ENCODE measurements around the gene OSBPL3. TPM values are rescaled to one million over a fixed set of nuclear protein-coding genes. Genes with fewer than 3 reads are reported as not detected.

The OSBPL3 gene
- total and polyA plus RNA-seq, 8 donors, result 2.0 to 25.0 (median 9.9) TPM

DNA sequence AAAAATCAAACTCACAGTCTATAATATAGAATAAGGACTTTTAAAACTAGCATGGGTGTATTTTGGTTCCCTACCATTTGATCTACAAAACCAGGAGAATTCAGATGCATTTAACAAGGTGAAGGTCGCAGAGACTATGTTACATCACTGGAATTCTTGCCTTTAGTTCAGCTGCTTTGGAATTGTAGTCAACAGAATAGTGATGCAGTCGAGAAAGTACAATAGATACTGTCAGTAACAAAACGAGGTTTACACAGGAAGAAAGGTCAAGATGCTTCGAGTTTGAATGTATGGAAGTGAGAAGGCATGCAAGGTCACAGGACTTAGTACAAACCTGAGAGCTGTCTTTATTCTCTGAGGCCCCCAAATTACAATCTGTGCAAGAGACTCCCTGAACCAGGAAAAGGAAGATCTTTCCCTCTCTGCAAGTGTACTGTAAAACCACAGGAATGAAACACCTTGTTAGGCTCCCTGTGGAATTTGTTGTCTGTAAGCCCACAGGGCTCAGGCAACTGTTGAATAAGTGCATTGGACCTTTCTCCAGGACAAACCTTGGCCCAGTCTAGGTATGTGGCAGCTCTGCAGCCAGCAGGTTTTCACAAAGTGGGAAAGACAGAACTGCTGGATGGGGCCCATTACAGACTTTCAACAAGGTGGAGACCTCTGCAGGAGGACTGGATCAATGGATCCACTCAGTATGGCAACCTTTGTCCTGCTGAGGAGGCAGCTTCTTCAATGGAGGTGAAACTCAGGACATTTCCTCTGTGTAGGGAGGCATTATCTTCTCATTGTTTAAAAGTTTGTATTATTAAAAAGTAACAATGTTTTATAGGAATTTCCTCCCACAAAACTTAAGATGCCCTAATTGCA, 121.6 kb downstream of the OSBPL3 start:
- H3K27me3 ChIP-seq, result no peaks in the 10 kb centered on the region
- H3K9me3 ChIP-seq, result no peaks in the 10 kb centered on the region
- TF ChIP-seq EP300 (IDR thresholded peaks at IDR 0.05) (no peak), POLR2A (IDR thresholded peaks at IDR 0.05) (no peak), POLR2AphosphoS5 (IDR thresholded peaks at IDR 0.05) (no peak)
- TF ChIP-seq, protein P1, sequence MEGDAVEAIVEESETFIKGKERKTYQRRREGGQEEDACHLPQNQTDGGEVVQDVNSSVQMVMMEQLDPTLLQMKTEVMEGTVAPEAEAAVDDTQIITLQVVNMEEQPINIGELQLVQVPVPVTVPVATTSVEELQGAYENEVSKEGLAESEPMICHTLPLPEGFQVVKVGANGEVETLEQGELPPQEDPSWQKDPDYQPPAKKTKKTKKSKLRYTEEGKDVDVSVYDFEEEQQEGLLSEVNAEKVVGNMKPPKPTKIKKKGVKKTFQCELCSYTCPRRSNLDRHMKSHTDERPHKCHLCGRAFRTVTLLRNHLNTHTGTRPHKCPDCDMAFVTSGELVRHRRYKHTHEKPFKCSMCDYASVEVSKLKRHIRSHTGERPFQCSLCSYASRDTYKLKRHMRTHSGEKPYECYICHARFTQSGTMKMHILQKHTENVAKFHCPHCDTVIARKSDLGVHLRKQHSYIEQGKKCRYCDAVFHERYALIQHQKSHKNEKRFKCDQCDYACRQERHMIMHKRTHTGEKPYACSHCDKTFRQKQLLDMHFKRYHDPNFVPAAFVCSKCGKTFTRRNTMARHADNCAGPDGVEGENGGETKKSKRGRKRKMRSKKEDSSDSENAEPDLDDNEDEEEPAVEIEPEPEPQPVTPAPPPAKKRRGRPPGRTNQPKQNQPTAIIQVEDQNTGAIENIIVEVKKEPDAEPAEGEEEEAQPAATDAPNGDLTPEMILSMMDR (IDR thresholded peaks at IDR 0.05), result no peak
- no peak overlapping the region for H3K27ac ChIP-seq
- intact Hi-C loops (cut with DNase I; ENCODE audit: low total_unique reads), result no loop called here
- 53 to 82% (median 70%) methylated on average over 4 of the region's 4 CpGs for WGBS, 5 donors
- no peaks in the 10 kb centered on the region for H3K4me1 ChIP-seq
- peaks cover 0 to 9% (median 2%) of the 10 kb centered on the region in 4 donors for H3K36me3 ChIP-seq
- no peak overlapping the region for H3K4me3 ChIP-seq
- DNase-seq, result no peak

GRCh38 chr7:24857623-24858022, 122.4 kb downstream of the OSBPL3 start:
- TF ChIP-seq, protein P1 (IDR thresholded peaks at IDR 0.05), result no peak
- TF ChIP-seq EP300 (IDR thresholded peaks at IDR 0.05) (no peak), POLR2A (IDR thresholded peaks at IDR 0.05) (no peak), POLR2AphosphoS5 (IDR thresholded peaks at IDR 0.05) (no peak)
- intact Hi-C loops (cut with DNase I; ENCODE audit: low total_unique reads), result no loop called here
- Histone ChIP-seq H3K27me3 (no peaks in the 10 kb centered on the region), H3K9me3 (no peaks in the 10 kb centered on the region), H3K4me1 (no peaks in the 10 kb centered on the region), H3K4me3 (no peak overlapping the region), H3K36me3 (peaks cover 0 to 3% (median 0%) of the 10 kb centered on the region in 4 donors), H3K27ac (no peak overlapping the region)
- DNase-seq, result no peak

DNA sequence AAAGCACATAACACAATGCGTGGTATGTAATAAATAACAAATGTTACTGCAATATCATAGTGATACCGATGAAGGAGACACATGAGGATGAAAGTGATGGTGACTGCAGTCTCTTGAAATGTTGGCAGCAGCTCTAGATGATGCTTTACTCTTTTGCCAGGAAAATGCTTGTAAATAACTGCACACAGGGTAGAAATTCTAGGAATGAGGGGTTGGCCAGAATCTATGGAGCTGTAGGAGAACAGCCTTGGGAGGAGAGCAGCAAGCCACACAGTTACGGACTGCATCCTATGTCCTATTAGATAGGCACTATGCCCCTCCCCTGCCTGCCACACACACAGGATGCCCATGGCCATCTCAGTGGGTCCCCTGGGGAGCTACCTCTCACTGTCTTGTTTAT, 125.1 kb downstream of the OSBPL3 start:
- intact Hi-C loops (cut with DNase I; ENCODE audit: low total_unique reads), result no loop called here
- DNase-seq, result no peak
- TF ChIP-seq POLR2AphosphoS5 (IDR thresholded peaks at IDR 0.05) (no peak), POLR2A (IDR thresholded peaks at IDR 0.05) (no peak), EP300 (IDR thresholded peaks at IDR 0.05) (no peak)
- TF ChIP-seq, protein P1 (IDR thresholded peaks at IDR 0.05), result no peak
- Histone ChIP-seq H3K36me3 (peaks cover 0 to 13% (median 0%) of the 10 kb centered on the region in 4 donors), H3K27me3 (no peaks in the 10 kb centered on the region), H3K27ac (no peak overlapping the region), H3K4me3 (no peak overlapping the region), H3K4me1 (no peaks in the 10 kb centered on the region), H3K9me3 (no peaks in the 10 kb centered on the region)
- 92 to 99% (median 96%) methylated on average over 3 of the region's 3 CpGs for WGBS, 5 donors

DNA sequence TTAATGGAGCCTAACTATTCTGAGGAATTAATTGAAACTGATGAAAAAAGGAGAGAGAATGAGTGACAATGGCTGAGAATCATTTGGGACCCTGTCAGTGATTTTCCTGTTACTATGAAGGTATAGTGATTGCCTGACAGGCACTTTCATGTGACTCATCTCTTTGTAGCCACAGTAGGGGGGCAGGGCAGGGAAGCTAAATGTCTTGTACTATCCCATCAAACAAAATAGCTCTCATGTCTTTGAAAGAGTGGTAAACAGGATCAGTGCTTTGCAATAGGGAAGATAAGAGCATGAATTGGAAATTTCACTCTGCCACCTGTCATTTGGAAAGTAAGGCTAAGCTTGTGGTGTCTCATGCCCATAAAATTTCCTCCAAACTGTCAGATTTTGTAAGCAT, 128.2 kb downstream of the OSBPL3 start:
- Histone ChIP-seq H3K4me3 (no peak overlapping the region), H3K27me3 (no peaks in the 10 kb centered on the region), H3K27ac (no peak overlapping the region), H3K4me1 (peaks cover 0 to 6% (median 2%) of the 10 kb centered on the region in 4 donors), H3K36me3 (peaks cover 0 to 23% (median 0%) of the 10 kb centered on the region in 4 donors), H3K9me3 (no peaks in the 10 kb centered on the region)
- no peak for DNase-seq
- TF ChIP-seq POLR2AphosphoS5 (IDR thresholded peaks at IDR 0.05) (no peak), EP300 (IDR thresholded peaks at IDR 0.05) (no peak), POLR2A (IDR thresholded peaks at IDR 0.05) (no peak)
- TF ChIP-seq, protein P1 (IDR thresholded peaks at IDR 0.05), result no peak
- intact Hi-C loops (cut with DNase I; ENCODE audit: low total_unique reads), result no loop called here
